HG02588 (cell line): ENCODE results near the gene GMDS.

Experiments
- ATAC-seq: cut with Tn5 transposase; IDR thresholded peaks from one replicate; pipeline ENCODE4 v1.9.1; 2021; ENCODE audit warnings: mild to moderate bottlenecking, moderate library complexity; ENCODE audit not compliant: unreplicated experiment

Gene GMDS

DNA sequence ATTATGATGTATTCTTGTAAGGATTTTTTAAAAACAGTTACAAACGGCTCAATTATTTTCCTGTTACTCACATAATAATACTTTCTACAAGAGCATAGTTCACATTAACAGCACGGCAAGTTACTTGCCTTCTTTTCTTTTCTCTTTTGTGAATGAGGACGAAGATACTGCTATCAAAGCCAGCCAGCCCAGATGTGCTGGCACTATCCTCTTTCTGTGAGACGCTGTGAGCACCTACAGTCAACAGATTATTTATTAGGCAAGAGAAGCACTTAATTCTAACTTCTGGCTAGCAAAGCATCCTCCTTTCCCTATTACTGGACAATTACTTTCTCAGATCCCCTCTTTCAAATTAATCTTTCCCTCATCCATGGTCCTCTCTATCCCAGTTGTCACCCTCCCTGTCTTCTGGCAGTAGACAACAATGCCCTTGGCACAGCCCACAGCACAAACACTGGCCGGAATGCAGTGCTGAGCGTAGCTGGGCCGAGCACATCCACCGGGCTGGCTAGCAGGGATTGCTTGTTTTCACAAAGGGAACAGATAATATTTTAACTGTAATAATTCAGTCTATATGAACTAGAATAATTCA is 373.6 kb downstream of the GMDS start:
- no peak for ATAC-seq

DNA sequence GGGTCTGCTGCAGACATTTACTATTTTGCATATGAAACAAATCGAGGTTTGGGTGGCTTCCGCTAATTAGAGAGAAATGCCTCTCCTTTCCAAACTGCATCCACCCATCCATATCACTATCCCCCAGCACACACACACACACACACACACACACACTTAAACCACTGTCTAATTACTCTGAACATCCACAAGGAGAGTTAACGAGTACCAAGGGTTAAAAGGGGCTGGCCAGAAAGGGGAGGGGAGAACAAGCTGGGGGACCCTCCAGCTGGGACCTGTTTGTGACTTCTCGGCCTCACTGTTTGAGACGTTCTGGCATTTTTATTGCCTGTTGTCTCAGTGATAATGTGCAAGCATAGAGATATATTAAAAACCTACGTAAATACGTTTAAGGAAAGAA is 374.5 kb downstream of the GMDS start:
- no peak for ATAC-seq

DNA sequence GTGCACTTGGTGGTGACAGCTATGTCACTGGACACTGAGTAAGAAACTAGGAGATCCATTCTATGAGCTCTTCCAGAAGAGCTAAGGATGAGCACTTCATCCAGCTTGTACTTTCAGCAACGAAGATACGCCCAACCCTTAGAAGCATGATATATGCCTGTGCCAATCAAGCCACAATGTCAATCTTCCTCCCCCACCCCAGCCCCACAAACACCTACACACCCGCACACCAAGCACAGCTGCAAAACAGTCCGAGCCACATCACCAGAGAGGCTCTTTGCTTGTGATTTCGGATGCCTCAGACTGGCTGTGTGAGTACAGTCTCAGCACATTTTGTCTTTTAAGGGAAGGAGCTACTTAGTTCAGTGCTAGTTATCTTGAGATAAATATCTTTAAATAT is 375.2 kb downstream of the GMDS start:
- no peak for ATAC-seq

DNA sequence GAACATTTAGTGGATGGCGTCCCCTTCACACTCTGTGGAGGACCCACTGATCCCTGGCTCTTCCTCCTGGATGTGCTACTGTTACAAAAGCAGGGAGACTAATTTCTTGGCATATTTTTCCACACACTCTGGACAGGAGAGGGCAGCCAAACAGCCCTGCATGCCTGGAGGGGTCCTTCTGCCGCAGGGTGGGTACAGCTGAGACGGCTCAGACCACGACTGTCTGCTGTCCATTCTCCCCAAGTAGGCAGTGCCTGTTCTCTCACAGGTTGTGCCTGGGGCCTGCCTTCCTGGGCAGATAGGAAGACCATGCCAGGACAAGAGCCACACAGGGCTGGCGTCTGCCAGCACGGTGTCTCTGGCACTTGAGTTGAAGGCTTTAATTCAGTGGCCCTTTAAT is 375.6 kb downstream of the GMDS start:
- ATAC-seq: no peak

DNA sequence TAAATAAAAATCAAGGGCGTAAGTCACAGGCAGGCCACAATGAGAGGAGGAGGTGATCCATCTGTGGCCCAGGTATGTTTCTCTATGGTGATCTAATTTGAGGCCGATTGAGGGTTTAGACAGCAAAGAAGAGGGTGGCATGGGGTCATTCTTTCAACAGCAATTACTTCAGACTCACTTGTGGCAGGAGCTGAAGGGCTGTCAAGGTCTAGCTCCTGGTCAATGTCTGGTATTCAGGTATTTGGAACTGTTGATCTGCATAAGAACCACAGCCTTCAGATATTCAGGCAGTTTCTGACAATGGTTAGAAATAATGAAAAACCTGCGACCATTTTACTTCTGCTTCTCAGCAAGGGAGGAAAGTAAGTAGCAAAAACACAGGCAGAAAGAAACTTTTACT is 376.1 kb downstream of the GMDS start:
- no peak for ATAC-seq

DNA sequence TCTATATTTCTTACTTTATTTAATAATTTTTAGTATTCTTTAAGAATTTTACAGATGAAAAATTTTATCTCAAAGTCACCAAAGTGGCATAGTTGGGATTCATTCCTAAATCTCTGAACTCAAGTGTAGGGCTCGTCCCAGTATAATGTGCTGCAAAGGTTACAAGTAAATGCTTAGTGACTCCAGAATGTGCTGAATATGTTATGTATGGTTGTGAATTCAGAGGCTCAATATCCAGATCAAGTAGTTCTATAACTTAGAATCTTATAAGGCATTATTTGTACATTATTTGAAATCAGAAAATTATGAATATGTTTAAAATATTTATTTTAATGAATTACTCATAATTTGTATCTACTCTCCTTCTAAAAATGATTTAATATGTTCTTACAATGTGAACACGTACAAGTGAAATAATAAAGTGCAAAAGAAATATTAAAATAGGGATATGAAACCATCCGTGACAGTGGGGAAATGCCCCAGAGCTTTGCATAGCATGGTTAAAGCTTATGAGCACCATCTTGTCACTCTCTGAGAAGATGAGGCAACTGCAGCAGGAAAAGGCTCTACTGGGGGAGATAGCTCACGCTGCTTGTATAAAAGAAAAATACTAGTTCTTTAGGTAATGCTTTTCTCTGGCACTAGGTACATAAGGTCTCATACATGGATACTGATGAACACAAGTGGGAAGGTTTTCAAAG is 376.7 kb downstream of the GMDS start:
- no peak for ATAC-seq

DNA sequence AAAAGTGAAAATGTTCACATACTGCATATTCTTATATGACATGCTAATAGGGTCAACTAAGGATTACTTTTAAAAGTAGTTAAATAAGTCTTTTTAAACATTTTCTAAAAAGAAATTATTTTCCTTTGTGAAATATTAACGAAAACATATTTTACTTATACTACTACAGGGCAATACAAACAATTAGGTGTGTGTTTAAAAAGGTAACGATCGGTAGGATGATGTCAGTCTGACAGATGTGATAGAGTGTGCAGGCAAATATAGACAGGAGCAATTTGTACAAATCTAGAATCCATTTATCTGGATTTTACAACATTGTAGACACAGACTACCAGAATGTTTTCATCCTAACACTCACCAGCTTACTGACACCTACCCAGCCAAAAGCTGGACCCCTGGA is 378.2 kb downstream of the GMDS start:
- ATAC-seq: no peak

DNA sequence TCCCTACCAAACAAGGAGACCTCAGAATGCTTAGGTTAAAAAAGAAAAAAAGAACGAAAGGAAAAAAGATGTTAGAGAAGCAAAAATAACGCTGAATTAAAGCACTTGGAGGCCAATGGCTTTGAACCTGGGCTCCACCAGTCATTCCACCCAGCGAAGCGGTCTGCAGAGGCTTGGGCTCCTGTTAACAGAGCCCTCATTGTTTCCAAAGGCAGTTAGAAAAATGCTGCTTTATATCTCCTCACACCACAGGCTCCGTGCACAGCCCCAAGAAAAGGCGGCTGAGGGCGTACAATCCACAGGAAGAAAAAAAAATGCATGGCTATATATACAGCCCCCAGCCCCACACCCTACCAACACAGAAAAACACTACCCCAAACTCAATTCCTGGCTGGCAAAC is 379.8 kb downstream of the GMDS start:
- no peak for ATAC-seq

DNA sequence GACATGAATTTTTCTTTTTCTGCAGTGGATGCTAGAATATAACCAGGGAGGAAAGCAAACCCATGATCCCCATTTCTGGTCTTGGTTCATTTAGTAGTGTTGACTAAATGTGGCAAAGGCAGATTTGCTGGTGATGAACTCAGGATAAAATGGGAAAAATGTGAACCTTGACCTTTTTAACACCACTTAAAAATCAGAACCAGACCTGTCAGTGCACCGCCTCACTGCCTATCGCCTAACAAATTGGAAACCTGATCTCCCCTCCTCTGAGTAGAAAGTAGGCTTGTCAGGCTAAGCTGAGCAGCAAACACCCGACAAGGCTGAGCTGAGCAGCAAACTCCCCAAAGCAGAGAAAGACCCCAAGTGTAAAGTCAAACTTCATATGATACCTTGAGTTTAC is 380.9 kb downstream of the GMDS start:
- no peak for ATAC-seq

DNA sequence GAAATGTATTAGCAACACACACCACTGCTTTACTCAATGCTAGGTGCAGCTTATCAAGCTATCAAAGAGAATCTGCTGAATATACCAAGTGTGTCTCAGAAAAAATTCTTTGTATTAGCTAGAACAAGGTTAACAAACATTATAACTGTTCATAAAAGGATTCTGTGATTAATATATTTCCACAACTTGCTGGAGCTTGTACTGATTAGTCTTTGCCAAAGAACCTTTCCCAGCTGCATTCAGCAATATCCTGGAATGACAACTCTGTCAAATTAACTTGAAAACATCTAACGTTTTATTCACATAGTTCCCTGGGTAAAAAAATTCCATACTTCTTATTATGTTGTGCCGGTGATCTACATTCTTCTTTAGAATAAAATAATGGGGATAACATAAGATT is 383.0 kb downstream of the GMDS start:
- ATAC-seq: no peak

DNA sequence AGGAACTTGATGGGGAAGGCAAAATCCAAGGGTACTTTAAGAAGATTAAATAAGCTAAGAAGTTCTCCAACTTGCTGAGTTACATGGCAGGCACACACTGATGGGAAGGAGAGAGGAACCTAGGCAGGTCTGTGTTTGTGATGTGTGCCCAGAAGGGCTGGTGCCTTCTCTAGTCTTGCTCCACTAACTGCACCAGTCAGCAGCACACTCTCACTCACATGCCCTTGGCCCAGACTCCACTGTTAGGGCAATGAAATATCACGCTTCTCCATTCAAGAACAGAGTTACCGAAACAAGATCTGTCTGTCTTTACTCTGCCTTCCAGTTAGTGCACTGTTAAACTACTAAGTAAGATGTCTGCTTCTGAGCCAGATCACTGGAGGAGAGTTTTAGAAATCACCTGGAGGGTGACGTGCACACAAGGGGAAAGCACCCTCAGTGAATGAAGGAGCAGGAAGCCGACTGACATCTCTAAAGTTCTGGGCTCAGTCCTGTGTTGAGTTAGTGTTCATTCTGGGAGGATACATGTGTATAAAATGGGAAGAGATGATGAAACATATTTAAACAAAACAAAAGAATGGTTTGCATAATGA is 384.6 kb downstream of the GMDS start:
- ATAC-seq: no peak

DNA sequence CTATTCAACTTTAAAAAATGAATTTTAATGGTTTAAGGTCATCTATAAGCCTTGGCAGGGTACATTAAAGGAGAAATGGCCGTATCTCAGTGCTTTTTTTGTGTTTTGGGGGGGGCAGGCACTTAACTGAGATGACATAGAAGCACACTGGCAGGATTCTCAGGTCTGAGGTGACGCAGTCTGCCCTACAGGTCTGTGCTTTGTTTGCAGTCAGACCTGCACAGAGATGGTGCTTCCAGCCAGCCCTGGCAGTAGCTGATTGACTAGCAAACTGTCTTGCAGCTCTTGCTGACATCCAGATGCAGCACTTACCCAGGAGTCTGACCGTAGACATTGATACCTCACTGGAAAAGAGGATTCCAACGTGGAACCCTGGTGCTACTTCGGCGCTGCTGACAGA is 386.5 kb downstream of the GMDS start:
- ATAC-seq: no peak

DNA sequence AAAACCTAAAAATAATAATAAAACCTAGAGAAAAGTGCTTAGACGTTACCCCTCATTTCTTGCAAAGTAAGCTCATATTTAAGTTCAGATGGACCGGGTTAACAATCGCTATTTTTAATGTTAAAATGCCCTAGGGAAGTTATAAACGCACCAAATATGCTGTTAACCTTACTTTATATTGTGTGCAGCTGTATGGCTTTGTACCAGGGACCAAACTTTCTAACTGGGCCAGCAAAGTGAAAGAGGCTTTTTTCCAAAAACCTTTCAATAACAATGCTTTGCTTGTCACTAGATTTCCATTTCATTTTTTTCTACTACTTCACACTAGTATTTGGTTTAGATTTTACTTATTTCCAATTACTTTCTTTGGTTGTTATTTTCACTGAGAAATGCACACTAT is 387.2 kb downstream of the GMDS start:
- no peak for ATAC-seq

DNA sequence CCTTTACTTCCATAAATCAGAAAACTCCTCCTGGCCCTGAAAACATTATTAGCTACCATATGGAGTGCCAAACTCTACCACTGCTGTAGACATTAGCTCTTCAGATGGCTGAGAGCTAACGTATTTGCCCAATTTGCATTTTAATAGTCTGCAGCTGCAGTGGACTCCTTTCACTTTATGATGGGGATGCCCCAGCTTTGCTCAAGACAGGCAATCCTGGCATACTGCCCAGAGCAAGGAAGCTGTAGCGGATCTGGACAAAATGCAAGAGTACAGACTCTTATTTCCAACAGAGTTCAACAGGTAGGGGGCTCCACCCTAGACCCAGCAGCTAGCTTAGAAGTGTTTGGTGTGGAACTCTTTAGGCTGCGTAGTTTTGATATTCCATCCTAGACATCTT is 389.0 kb downstream of the GMDS start:
- peak; percentile 91 for ATAC-seq

DNA sequence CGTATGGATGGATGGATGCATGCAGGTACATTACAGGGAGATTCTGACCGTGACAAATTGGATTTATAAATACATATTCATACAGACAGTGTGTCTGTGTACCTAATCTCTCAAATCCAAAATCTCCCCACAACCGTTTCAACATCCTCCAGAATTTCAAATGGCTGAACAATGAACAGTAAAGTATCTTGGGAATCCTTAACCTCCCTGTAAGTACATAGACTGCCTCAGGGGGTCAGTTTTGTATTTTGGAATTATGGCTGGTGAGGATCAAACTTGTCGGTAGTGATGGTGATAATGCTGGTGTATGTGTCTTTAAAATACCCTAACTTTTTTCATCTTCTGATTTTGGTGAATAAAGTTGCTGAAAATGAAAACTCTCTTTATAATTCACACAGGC is 389.5 kb downstream of the GMDS start:
- no peak for ATAC-seq

DNA sequence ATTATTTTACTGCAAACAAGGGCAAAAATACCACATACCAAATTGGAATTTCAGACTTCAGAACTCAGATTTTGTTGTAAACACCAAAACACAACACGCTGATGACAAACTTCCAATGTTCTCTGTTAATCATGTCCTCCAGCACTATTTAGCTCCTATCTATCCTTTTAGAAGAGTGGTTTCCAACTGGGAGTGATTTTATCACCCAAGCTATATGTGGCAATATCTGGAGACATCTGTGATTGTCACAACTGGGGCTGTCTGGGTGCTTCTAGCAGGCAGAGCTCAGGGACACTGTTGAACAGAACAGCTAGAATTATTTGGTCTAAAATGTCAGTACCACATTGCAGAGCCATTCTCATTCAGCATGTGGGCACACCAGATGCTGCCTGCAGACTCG is 391.1 kb downstream of the GMDS start:
- no peak for ATAC-seq

DNA sequence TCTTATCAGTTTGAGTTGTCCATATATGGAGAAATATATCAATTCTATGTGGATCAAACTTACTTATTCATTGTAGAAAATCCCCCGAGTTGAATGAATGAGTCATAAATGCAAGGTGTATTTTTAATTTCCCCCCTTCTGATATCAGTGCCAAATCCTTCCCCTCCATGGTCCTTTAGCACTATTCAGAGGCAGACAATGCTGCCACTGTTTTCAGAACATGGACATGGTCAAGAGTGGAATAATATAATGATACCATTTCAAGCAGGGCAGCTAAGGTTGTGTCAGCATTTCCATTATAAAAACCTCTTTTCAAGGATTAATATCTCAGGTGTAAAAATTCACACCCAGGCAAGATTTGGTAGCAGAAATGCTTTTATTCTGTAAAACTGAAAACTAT is 391.6 kb downstream of the GMDS start:
- ATAC-seq: no peak

DNA sequence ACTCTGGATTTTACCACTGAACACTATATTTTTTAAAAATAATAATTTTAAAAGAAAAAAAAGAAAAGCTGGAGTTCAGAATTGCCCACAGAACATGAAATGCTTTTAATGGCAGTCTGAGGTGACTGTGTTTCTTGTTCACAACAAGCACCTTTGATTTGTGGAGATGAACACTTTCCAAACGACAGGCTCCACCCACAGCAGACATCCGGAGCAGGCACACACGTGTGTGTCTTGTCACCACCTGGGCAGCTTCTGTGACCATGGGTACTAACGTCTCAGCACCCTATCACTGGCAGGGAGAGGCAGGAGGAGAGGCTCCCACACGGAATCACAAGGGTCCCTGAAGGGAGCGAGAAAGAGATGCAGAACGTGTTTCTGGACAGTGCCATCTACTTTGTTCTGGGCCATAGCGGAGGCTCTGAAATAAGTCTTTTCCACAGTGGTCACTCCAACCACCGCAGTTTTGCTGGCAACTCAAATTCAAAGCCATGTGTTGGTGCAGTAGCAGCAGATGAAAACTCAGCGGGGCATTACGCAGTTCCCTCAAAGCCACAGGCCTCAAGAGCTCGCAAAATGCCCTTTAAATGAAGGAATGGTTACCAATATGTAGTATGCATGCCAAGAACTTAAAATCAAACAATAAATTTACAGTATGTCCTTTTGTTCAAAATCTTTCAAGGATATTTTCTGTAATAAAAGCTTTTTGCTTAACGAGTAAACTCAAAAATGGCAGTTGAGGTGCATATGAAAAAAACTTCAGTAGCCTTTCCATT is 393.5 kb downstream of the GMDS start:
- no peak for ATAC-seq

DNA sequence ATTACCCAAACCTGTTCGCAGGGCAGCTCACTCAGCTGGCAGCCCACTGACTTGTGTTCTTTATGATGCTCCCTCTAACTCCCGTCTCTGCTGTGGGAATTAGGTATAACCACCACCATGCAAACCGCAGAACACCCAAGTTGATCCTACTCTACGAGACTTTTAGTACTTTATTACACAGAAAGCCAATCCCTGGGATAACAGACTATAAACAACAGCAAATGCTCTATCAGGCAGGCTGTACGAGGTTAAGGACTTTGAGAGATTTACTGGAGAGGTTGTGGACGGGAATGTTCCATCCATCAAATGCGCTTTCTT is 394.6 kb downstream of the GMDS start:
- no peak for ATAC-seq

DNA sequence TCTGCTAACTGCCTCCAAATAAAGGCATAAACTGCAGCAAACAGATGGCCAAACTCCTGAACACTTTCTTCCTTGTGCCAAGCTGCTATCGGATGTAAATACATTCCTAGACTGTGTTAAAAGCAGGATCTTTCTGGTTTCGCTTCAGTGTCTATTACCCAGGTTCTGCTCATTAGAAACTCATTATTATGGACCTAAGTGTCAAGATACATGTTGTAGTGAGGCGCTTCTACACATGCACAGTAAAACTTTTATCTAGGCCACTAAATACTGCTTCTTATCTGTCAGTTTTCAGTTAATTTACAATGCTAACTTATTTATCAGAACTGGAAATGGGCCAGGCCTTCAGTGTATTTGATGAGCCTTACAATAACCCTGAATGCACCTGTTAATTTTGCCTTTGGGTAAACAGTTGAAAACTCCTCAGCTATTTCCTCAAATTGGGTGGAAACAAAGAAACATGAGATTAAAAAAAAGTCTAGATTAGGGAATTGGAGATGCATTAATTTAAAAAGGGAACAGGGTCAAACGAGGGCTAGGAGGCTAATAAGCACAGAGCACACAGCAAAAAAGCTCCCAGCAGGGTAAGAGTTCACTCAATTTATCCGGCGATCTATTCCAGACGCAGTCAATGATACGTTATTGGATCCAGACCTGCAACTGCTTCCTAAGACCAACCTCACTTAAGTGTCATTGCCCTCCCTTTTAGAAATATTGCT is 395.1 kb downstream of the GMDS start:
- ATAC-seq: no peak

DNA sequence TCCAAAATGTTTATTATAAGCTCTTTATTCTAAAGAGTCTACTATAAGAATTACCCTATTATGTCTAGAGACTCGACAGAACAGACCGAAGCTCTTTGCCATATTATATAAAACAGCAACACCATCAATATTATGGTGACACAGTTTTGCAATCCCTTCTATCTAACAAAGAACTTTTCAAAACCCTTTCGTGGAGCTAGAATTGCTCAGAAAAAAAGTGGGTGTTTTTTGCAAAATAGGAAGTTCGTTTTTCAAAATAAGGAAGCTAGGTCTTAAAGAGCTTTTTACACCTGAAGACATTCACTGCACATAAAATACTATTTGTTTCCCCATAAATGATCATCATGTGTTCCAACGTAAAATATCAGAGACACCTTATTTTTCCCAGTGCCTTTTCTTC is 395.7 kb downstream of the GMDS start:
- ATAC-seq: no peak

DNA sequence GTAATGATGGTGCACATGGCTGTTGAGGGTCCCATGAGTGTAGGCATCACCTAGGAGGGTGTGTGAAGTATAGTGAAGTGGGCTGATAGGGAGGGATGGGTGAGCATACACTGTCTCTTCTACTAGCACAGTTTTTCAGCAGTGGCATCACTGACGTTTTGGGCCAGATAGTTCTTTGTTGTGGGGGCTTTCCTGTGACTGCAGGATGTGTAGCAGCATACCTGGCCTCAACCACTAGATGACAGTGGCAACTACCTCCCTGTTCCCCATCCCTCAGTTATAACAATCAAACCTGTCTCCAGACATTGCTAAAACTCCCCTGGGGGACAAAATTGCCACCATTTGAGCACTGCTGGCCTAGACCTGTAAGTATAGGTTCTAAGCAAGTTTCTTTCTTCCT is 396.7 kb downstream of the GMDS start:
- ATAC-seq: no peak
